Upper lobe of left lung (tissue), 4 donors: Measurements from ENCODE around the gene CPZ.

Experiments
- POLR2A ChIP-seq, 4 donors: fragments of 450-650 bp; IDR thresholded peaks; one replicate each; pipeline ENCODE4 v1.5.1; 2016 to 2017; ENCODE audit warnings: antibody characterized with exemption in 4 of 4, mild to moderate bottlenecking in 2 of 4
- POLR2AphosphoS5 ChIP-seq, 2 donors: sonication (generic); formaldehyde crosslinking; IDR thresholded peaks; one replicate each; pipeline ENCODE4 v1.5.1; 2017; ENCODE audit warnings: antibody characterized with exemption in 2 of 2
- TF ChIP-seq, protein P1 (sequence below), 6 experiments: fragments of 450-650 bp in 4 of 6; fragments of 200-600 bp in 2 of 6; sonication (generic) in 2 of 6; IDR thresholded peaks; one replicate each; pipeline ENCODE4 v1.5.1; 2016 to 2019; ENCODE audit warnings: antibody characterized with exemption in 6 of 6

DNA sequence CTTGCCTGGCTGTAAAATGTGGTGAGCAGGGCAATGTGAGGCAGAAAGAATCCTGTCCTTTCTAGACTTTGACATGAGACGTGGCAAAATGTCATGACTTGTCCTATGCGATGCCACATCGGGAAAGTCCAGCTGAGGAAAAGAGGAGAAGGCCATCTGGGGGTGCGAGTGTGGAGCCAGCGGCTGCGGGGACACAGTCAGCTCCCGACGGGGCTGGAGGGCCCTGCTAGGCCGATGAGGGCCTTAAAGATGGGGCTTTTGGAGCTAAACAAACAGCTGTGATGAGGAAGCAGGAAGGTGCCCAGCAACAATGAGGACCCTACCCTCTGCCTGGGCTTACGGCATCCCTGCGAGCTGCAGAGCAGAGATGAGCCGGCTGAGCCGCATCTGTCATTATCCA lies 7.7 kb downstream of the CPZ start:
- TF ChIP-seq, protein P1, sequence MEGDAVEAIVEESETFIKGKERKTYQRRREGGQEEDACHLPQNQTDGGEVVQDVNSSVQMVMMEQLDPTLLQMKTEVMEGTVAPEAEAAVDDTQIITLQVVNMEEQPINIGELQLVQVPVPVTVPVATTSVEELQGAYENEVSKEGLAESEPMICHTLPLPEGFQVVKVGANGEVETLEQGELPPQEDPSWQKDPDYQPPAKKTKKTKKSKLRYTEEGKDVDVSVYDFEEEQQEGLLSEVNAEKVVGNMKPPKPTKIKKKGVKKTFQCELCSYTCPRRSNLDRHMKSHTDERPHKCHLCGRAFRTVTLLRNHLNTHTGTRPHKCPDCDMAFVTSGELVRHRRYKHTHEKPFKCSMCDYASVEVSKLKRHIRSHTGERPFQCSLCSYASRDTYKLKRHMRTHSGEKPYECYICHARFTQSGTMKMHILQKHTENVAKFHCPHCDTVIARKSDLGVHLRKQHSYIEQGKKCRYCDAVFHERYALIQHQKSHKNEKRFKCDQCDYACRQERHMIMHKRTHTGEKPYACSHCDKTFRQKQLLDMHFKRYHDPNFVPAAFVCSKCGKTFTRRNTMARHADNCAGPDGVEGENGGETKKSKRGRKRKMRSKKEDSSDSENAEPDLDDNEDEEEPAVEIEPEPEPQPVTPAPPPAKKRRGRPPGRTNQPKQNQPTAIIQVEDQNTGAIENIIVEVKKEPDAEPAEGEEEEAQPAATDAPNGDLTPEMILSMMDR (IDR thresholded peaks at IDR 0.05) = no peak
- TF ChIP-seq POLR2AphosphoS5 (IDR thresholded peaks at IDR 0.05) (no peak), POLR2A (IDR thresholded peaks at IDR 0.05) (no peak)
